HEK293 (cell line): ENCODE results near the gene P4HA1.
A peak's percentile ranks its signal among the peaks of the same experiment; 100 is the strongest.

Experiments used
- EGR2 ChIP-seq: fragments of 450-650 bp; formaldehyde crosslinking; IDR thresholded peaks from 2 replicates; pipeline ENCODE4 v1.5.1; 2016; ENCODE audit warnings: low read depth, missing biosample characterization, missing genetic modification characterization
- FEZF1 ChIP-seq: fragments of 450-650 bp; formaldehyde crosslinking; IDR thresholded peaks from 2 replicates; pipeline ENCODE4 v1.5.1; 2016; ENCODE audit warnings: missing biosample characterization, missing genetic modification characterization
- IKZF3 ChIP-seq: fragments of 450-650 bp; IDR thresholded peaks from 2 replicates; pipeline ENCODE4 v1.5.0; 2018; ENCODE audit warnings: missing biosample characterization, mild to moderate bottlenecking, missing genetic modification characterization, moderate library complexity
- SCRT1 ChIP-seq: fragments of 450-650 bp; formaldehyde crosslinking; IDR thresholded peaks from 2 replicates; pipeline ENCODE4 v1.5.1; 2016; ENCODE audit warnings: missing biosample characterization, missing genetic modification characterization, borderline replicate concordance
- WT1 ChIP-seq: fragments of 450-650 bp; formaldehyde crosslinking; IDR thresholded peaks from 2 replicates; pipeline ENCODE4 v1.5.1; 2016; ENCODE audit warnings: missing biosample characterization, missing genetic modification characterization
- ZBTB1 ChIP-seq: fragments of 450-650 bp; formaldehyde crosslinking; IDR thresholded peaks from 2 replicates; pipeline ENCODE4 v1.5.1; 2016; ENCODE audit warnings: missing biosample characterization, missing genetic modification characterization
- ZBTB21 ChIP-seq: fragments of 450-650 bp; formaldehyde crosslinking; IDR thresholded peaks from 2 replicates; pipeline ENCODE4 v1.5.1; 2017; ENCODE audit warnings: missing biosample characterization, missing genetic modification characterization
- ZBTB48 ChIP-seq: fragments of 450-650 bp; formaldehyde crosslinking; IDR thresholded peaks from 2 replicates; pipeline ENCODE4 v1.5.1; 2016; ENCODE audit warnings: missing biosample characterization, missing genetic modification characterization
- ZFHX2 ChIP-seq: fragments of 450-650 bp; formaldehyde crosslinking; conservative IDR thresholded peaks from 2 replicates; pipeline ENCODE4 v1.5.1; 2016; ENCODE audit warnings: missing biosample characterization, missing genetic modification characterization
- ZFP37 ChIP-seq: fragments of 450-650 bp; formaldehyde crosslinking; IDR thresholded peaks from 2 replicates; pipeline ENCODE4 v1.5.1; 2016; ENCODE audit warnings: missing biosample characterization, missing genetic modification characterization
- ZNF155 ChIP-seq: fragments of 450-650 bp; formaldehyde crosslinking; IDR thresholded peaks from 2 replicates; pipeline ENCODE4 v1.5.1; 2016; ENCODE audit warnings: missing biosample characterization, missing genetic modification characterization
- ZNF184 ChIP-seq: fragments of 450-650 bp; IDR thresholded peaks from 2 replicates; pipeline ENCODE4 v1.5.1; 2018; ENCODE audit warnings: missing biosample characterization, mild to moderate bottlenecking, missing genetic modification characterization
- ZNF274 ChIP-seq, 2 experiments: fragments of 200-500 bp in 1 of 2; fragments of 450-650 bp in 1 of 2; sonication (Bioruptor generic) in 1 of 2; formaldehyde crosslinking in 1 of 2; IDR thresholded peaks; 2 replicates each; pipeline versions ENCODE4 v1.5.1 to v1.6.1; 2014 to 2016; ENCODE audit warnings: borderline replicate concordance in 1 of 2, inconsistent platforms in 1 of 2, low read length in 1 of 2, missing biosample characterization in 1 of 2, missing genetic modification characterization in 1 of 2
- ZNF423 ChIP-seq: fragments of 450-650 bp; formaldehyde crosslinking; IDR thresholded peaks from 2 replicates; pipeline ENCODE4 v1.5.1; 2016; ENCODE audit warnings: missing biosample characterization, missing genetic modification characterization
- ZNF501 ChIP-seq: fragments of 450-650 bp; formaldehyde crosslinking; IDR thresholded peaks from 2 replicates; pipeline ENCODE4 v1.5.1; 2016; ENCODE audit warnings: missing biosample characterization, missing genetic modification characterization
- ZNF561 ChIP-seq: fragments of 450-650 bp; IDR thresholded peaks from 2 replicates; pipeline ENCODE4 v1.5.1; 2018; ENCODE audit warnings: missing biosample characterization, missing genetic modification characterization, borderline replicate concordance
- ZNF621 ChIP-seq: fragments of 450-650 bp; formaldehyde crosslinking; IDR thresholded peaks from 2 replicates; pipeline ENCODE4 v1.5.1; 2017; ENCODE audit warnings: missing biosample characterization, missing genetic modification characterization
- ZNF660 ChIP-seq: fragments of 450-650 bp; IDR thresholded peaks from 2 replicates; pipeline ENCODE4 v1.5.1; 2018; ENCODE audit warnings: missing biosample characterization, mild to moderate bottlenecking, missing genetic modification characterization
- ZNF707 ChIP-seq: fragments of 450-650 bp; formaldehyde crosslinking; IDR thresholded peaks from 2 replicates; pipeline ENCODE4 v1.5.1; 2016; ENCODE audit warnings: missing biosample characterization, missing genetic modification characterization
- TF ChIP-seq, protein P1 (sequence below): fragments of 450-650 bp; formaldehyde crosslinking; IDR thresholded peaks from 2 replicates; pipeline ENCODE4 v1.5.1; 2016; ENCODE audit warnings: missing biosample characterization, missing genetic modification characterization
- TF ChIP-seq, protein P2 (sequence below): fragments of 450-650 bp; formaldehyde crosslinking; IDR thresholded peaks from 2 replicates; pipeline ENCODE4 v1.5.1; 2016; ENCODE audit warnings: missing biosample characterization, missing genetic modification characterization, borderline replicate concordance
- TF ChIP-seq, protein P3 (sequence below): fragments of 450-650 bp; formaldehyde crosslinking; IDR thresholded peaks from 2 replicates; pipeline ENCODE4 v1.5.1; 2016; ENCODE audit warnings: missing biosample characterization, missing genetic modification characterization
- TF ChIP-seq, protein P4 (sequence below): fragments of 450-650 bp; formaldehyde crosslinking; IDR thresholded peaks from 2 replicates; pipeline ENCODE4 v1.5.1; 2016; ENCODE audit warnings: missing biosample characterization, missing genetic modification characterization

P4HA1 gene

DNA sequence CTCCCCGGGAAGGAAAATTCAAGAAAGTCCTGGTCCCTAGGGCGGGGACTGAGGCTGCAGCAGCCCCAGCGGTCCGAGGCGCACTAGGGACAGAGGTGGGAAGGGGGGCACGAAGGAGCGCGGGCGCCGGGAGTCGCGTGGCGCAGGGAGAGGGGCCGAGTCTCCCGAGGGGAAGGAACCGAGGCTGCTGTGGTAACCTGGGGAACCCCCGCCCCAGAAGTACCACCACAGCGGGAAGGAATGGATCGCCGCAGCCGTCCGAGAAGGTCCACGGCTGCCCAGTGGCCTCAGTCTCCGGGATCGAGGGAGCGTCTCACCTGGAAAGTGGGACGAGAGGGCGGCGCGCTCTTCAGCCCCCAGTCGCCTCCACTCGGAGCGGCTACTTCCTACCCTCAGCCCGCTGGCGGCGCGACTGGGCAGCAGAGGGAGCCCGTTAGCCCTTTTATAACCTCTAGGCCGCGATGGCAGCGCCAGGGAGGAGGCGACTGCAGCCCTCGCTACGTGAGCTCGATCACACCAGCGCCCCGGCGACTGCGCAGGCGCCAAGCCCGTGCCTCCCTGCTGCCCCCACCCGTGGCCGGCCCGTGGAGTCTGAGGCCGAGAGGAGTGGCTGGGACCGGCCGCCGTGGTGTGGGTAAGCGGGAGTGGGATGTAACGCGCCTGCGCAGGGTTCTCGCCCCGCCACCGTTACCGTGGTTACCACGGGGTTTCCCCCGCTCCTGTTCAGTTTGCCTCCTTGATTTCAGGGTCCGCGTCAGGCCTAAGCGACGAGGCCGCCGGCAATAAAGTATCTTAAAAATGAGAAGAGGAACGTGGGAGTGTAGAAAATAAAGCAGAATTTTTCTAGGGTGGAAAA, at the start of gene P4HA1 (continued):
- TF ChIP-seq ZNF707 (tag by site-specific recombination) (no peak), IKZF3 (tag by site-specific recombination) (peak; percentile 88), ZNF274 (IDR thresholded peaks at IDR 0.05; ENCODE audit: low read length) (no peak), ZNF274 (tag by site-specific recombination; IDR thresholded peaks at IDR 0.05; ENCODE audit: borderline replicate concordance) (no peak), ZNF155 (tag by site-specific recombination) (no peak), ZBTB1 (tag by site-specific recombination) (no peak; the same call in 1 of the 2 replicates), ZFHX2 (tag by site-specific recombination) (peak; percentile 82), SCRT1 (no peak), ZFP37 (tag by site-specific recombination) (peak; percentile 94), ZNF184 (tag by site-specific recombination) (no peak), ZNF660 (tag by site-specific recombination) (peak; percentile 73; the same call in 1 of the 2 replicates), ZNF561 (tag by site-specific recombination) (0 out of 2 replicates have a peak, but pooled peaks have one; percentile 62), ZNF423 (tag by site-specific recombination) (no peak), FEZF1 (no peak), ZBTB21 (tag by site-specific recombination) (no peak), EGR2 (tag by site-specific recombination) (peak; percentile 79), ZNF621 (tag by site-specific recombination) (no peak), ZNF501 (tag by site-specific recombination) (peak; percentile 93), WT1 (peak; percentile 54; the same call in 1 of the 2 replicates), ZBTB48 (tag by site-specific recombination) (peak; percentile 99)
- TF ChIP-seq, protein P1, sequence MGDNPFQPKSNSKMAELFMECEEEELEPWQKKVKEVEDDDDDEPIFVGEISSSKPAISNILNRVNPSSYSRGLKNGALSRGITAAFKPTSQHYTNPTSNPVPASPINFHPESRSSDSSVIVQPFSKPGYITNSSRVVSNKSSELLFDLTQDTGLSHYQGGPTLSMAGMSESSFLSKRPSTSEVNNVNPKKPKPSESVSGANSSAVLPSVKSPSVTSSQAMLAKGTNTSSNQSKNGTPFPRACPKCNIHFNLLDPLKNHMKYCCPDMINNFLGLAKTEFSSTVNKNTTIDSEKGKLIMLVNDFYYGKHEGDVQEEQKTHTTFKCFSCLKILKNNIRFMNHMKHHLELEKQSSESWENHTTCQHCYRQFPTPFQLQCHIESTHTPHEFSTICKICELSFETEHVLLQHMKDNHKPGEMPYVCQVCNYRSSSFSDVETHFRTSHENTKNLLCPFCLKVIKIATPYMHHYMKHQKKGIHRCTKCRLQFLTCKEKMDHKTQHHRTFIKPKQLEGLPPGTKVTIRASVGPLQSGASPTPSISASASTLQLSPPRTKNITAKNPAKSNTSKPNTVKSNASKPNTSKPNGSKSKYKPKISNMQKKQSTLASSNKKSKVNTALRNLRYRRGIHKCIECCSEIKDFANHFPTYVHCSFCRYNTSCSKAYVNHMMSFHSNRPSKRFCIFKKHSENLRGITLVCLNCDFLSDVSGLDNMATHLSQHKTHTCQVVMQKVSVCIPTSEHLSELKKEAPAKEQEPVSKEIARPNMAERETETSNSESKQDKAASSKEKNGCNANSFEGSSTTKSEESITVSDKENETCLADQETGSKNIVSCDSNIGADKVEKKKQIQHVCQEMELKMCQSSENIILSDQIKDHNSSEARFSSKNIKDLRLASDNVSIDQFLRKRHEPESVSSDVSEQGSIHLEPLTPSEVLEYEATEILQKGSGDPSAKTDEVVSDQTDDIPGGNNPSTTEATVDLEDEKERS = peak; percentile 27; the same call in 1 of the 2 replicates
- TF ChIP-seq, protein P2, sequence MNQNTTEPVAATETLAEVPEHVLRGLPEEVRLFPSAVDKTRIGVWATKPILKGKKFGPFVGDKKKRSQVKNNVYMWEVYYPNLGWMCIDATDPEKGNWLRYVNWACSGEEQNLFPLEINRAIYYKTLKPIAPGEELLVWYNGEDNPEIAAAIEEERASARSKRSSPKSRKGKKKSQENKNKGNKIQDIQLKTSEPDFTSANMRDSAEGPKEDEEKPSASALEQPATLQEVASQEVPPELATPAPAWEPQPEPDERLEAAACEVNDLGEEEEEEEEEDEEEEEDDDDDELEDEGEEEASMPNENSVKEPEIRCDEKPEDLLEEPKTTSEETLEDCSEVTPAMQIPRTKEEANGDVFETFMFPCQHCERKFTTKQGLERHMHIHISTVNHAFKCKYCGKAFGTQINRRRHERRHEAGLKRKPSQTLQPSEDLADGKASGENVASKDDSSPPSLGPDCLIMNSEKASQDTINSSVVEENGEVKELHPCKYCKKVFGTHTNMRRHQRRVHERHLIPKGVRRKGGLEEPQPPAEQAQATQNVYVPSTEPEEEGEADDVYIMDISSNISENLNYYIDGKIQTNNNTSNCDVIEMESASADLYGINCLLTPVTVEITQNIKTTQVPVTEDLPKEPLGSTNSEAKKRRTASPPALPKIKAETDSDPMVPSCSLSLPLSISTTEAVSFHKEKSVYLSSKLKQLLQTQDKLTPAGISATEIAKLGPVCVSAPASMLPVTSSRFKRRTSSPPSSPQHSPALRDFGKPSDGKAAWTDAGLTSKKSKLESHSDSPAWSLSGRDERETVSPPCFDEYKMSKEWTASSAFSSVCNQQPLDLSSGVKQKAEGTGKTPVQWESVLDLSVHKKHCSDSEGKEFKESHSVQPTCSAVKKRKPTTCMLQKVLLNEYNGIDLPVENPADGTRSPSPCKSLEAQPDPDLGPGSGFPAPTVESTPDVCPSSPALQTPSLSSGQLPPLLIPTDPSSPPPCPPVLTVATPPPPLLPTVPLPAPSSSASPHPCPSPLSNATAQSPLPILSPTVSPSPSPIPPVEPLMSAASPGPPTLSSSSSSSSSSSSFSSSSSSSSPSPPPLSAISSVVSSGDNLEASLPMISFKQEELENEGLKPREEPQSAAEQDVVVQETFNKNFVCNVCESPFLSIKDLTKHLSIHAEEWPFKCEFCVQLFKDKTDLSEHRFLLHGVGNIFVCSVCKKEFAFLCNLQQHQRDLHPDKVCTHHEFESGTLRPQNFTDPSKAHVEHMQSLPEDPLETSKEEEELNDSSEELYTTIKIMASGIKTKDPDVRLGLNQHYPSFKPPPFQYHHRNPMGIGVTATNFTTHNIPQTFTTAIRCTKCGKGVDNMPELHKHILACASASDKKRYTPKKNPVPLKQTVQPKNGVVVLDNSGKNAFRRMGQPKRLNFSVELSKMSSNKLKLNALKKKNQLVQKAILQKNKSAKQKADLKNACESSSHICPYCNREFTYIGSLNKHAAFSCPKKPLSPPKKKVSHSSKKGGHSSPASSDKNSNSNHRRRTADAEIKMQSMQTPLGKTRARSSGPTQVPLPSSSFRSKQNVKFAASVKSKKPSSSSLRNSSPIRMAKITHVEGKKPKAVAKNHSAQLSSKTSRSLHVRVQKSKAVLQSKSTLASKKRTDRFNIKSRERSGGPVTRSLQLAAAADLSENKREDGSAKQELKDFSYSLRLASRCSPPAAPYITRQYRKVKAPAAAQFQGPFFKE = no peak
- TF ChIP-seq, protein P3, sequence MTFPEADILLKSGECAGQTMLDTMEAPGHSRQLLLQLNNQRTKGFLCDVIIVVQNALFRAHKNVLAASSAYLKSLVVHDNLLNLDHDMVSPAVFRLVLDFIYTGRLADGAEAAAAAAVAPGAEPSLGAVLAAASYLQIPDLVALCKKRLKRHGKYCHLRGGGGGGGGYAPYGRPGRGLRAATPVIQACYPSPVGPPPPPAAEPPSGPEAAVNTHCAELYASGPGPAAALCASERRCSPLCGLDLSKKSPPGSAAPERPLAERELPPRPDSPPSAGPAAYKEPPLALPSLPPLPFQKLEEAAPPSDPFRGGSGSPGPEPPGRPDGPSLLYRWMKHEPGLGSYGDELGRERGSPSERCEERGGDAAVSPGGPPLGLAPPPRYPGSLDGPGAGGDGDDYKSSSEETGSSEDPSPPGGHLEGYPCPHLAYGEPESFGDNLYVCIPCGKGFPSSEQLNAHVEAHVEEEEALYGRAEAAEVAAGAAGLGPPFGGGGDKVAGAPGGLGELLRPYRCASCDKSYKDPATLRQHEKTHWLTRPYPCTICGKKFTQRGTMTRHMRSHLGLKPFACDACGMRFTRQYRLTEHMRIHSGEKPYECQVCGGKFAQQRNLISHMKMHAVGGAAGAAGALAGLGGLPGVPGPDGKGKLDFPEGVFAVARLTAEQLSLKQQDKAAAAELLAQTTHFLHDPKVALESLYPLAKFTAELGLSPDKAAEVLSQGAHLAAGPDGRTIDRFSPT (tag by site-specific recombination) = peak; percentile 92
- TF ChIP-seq, protein P4, sequence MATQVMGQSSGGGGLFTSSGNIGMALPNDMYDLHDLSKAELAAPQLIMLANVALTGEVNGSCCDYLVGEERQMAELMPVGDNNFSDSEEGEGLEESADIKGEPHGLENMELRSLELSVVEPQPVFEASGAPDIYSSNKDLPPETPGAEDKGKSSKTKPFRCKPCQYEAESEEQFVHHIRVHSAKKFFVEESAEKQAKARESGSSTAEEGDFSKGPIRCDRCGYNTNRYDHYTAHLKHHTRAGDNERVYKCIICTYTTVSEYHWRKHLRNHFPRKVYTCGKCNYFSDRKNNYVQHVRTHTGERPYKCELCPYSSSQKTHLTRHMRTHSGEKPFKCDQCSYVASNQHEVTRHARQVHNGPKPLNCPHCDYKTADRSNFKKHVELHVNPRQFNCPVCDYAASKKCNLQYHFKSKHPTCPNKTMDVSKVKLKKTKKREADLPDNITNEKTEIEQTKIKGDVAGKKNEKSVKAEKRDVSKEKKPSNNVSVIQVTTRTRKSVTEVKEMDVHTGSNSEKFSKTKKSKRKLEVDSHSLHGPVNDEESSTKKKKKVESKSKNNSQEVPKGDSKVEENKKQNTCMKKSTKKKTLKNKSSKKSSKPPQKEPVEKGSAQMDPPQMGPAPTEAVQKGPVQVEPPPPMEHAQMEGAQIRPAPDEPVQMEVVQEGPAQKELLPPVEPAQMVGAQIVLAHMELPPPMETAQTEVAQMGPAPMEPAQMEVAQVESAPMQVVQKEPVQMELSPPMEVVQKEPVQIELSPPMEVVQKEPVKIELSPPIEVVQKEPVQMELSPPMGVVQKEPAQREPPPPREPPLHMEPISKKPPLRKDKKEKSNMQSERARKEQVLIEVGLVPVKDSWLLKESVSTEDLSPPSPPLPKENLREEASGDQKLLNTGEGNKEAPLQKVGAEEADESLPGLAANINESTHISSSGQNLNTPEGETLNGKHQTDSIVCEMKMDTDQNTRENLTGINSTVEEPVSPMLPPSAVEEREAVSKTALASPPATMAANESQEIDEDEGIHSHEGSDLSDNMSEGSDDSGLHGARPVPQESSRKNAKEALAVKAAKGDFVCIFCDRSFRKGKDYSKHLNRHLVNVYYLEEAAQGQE (tag by site-specific recombination) = peak; percentile 62; the same call in 1 of the 2 replicates
